Measurements from ENCODE around the gene ELF2. TPM values are rescaled to one million over a fixed set of nuclear protein-coding genes. Genes with fewer than 3 reads are reported as not detected.

ELF2 gene
- total and polyA plus RNA-seq, 2 donors from 2014 or later: 12.8 to 58.5 TPM

DNA sequence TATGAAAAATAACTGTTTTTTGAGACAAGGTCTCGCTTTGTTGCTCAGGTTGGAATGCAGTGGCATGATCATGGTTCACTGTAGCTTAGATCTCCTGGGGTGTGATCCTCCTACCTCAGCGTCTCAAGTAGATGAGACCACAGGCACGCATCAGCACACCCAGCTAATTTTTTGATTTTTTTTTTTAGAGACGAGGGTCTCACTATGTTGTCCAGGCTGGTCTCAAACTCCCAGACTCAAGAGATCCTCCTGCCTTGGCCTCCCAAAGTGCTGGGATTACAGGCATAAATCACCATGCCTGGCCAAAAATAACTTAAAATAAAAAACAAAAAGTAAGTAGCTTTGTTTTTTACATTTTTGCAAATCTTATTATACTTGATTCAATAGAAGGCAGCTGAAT is 98.1 kb downstream of the ELF2 start:
- no peaks in the 10 kb centered on the region for H3K36me3 ChIP-seq (ENCODE audit: control insufficient read depth in 2 of 3, insufficient read depth in 3 of 3, low read length in 3 of 3)
- H3K4me1 ChIP-seq (ENCODE audit: control insufficient read depth in 2 of 3, insufficient read depth in 2 of 3, low read depth in 1 of 3, low read length in 3 of 3): peaks cover 0 to 15% (median 3%) of the 10 kb centered on the region in 3 donors
- DNase-seq (no peak), FAIRE-seq (no peak)
- no peak overlapping the region for H3K4me3 ChIP-seq (ENCODE audit: low read length in 3 of 3)
- H3K27ac ChIP-seq (ENCODE audit: low read depth in 2 of 2, low read length in 2 of 2): no peak overlapping the region
- no peak overlapping the region for H3K9ac ChIP-seq (ENCODE audit: low read length in 3 of 3)
- intact Hi-C loops (cut with DNase I): no loop called here
- H3K27me3 ChIP-seq (ENCODE audit: control insufficient read depth, insufficient read depth, low read length): no peaks in the 10 kb centered on the region
- TF ChIP-seq, protein P1, sequence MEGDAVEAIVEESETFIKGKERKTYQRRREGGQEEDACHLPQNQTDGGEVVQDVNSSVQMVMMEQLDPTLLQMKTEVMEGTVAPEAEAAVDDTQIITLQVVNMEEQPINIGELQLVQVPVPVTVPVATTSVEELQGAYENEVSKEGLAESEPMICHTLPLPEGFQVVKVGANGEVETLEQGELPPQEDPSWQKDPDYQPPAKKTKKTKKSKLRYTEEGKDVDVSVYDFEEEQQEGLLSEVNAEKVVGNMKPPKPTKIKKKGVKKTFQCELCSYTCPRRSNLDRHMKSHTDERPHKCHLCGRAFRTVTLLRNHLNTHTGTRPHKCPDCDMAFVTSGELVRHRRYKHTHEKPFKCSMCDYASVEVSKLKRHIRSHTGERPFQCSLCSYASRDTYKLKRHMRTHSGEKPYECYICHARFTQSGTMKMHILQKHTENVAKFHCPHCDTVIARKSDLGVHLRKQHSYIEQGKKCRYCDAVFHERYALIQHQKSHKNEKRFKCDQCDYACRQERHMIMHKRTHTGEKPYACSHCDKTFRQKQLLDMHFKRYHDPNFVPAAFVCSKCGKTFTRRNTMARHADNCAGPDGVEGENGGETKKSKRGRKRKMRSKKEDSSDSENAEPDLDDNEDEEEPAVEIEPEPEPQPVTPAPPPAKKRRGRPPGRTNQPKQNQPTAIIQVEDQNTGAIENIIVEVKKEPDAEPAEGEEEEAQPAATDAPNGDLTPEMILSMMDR (IDR thresholded peaks at IDR 0.05; ENCODE audit: borderline replicate concordance, extremely low read depth, insufficient read depth): no peak
- H3K9me3 ChIP-seq (ENCODE audit: control insufficient read depth in 2 of 3, insufficient read depth in 1 of 3, low read length in 3 of 3): no peaks in the 10 kb centered on the region

DNA sequence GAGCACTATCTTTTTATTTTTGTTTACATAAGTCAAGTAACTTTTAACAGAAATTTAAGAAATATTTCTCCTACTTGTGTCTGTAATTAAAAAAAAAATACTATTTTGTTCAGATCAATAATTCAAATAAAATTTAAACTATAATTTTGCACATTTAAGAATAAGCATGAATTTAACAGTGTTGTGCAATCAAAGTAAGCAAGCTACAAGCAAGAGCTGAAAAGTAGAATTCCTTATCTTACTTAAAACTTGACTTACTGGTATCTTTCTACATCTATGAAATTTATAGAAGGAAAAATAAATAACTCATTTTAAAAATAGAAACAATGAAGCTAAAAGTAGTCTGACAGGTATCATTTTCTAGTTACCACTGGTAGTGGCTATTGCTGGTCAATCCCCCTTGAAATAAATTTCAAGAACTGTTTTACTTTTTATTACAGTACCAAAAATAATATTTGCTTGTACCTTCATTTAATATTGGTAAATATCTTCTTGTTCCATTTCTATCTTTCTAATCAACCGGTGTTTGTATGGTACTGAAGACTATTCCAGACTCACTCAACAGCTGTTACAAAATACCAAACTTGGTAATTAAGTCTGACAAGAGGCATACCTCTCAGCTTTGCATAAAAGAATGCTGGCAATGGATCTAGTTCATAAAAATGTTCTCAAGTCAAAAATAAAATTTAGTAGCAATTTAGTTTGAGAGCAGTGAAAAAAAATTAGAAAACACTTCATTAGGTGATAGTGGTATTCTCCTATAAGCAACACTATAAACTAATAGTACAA is 99.3 kb downstream of the ELF2 start:
- peaks cover 0 to 3% (median 0%) of the 10 kb centered on the region in 3 donors for H3K36me3 ChIP-seq (ENCODE audit: control insufficient read depth in 2 of 3, insufficient read depth in 3 of 3, low read length in 3 of 3)
- no peak overlapping the region for H3K27ac ChIP-seq (ENCODE audit: low read depth in 2 of 2, low read length in 2 of 2)
- no peaks in the 10 kb centered on the region for H3K27me3 ChIP-seq (ENCODE audit: control insufficient read depth, insufficient read depth, low read length)
- H3K9me3 ChIP-seq (ENCODE audit: control insufficient read depth in 2 of 3, insufficient read depth in 1 of 3, low read length in 3 of 3): no peaks in the 10 kb centered on the region
- intact Hi-C loops (cut with DNase I): no loop called here
- peak; percentile 63 for FAIRE-seq
- no peak for DNase-seq
- H3K4me1 ChIP-seq (ENCODE audit: control insufficient read depth in 2 of 3, insufficient read depth in 2 of 3, low read depth in 1 of 3, low read length in 3 of 3): peaks cover 0 to 15% (median 3%) of the 10 kb centered on the region in 3 donors
- TF ChIP-seq, protein P1 (IDR thresholded peaks at IDR 0.05; ENCODE audit: borderline replicate concordance, extremely low read depth, insufficient read depth): no peak
- H3K9ac ChIP-seq (ENCODE audit: low read length in 3 of 3): no peak overlapping the region
- H3K4me3 ChIP-seq (ENCODE audit: low read length in 3 of 3): no peak overlapping the region

- H3K9ac ChIP-seq (ENCODE audit: low read length in 3 of 3): no peak overlapping the region
- H3K4me1 ChIP-seq (ENCODE audit: control insufficient read depth in 2 of 3, insufficient read depth in 2 of 3, low read depth in 1 of 3, low read length in 3 of 3): peaks cover 0 to 8% (median 0%) of the 10 kb centered on the region in 3 donors
- no peaks in the 10 kb centered on the region for H3K9me3 ChIP-seq (ENCODE audit: control insufficient read depth in 2 of 3, insufficient read depth in 1 of 3, low read length in 3 of 3)
- peaks cover 2 to 9% (median 7%) of the 10 kb centered on the region in 3 donors for H3K36me3 ChIP-seq (ENCODE audit: control insufficient read depth in 2 of 3, insufficient read depth in 3 of 3, low read length in 3 of 3)
- TF ChIP-seq, protein P1 (IDR thresholded peaks at IDR 0.05; ENCODE audit: borderline replicate concordance, extremely low read depth, insufficient read depth): no peak
- DNase-seq (no peak), FAIRE-seq (peak; percentile 3)
- H3K27me3 ChIP-seq (ENCODE audit: control insufficient read depth, insufficient read depth, low read length): no peaks in the 10 kb centered on the region
- H3K4me3 ChIP-seq (ENCODE audit: low read length in 3 of 3): no peak overlapping the region
- intact Hi-C loops (cut with DNase I): no loop called here
- no peak overlapping the region for H3K27ac ChIP-seq (ENCODE audit: low read depth in 2 of 2, low read length in 2 of 2)
These were observed 100.8 kb downstream of the ELF2 start for GRCh38 chr4:139076016-139076744.
